ENCODE results near the gene CACNG6. TPM values are rescaled to one million over a fixed set of nuclear protein-coding genes. Genes with fewer than 3 reads are reported as not detected.
A peak's percentile ranks its signal among the peaks of the same experiment; 100 is the strongest.

The CACNG6 gene
- total RNA-seq, 4 donors from 2014 or later: not detected

- TF ChIP-seq POLR2A (IDR thresholded peaks at IDR 0.05): no peak
- no peak for TF ChIP-seq CTCF (IDR thresholded peaks at IDR 0.05)
- no peak for DNase-seq
- H3K27ac ChIP-seq: no peak overlapping the region
- H3K4me3 ChIP-seq: no peak overlapping the region
- peaks cover 0 to 32% of the 10 kb centered on the region in 2 donors for H3K27me3 ChIP-seq
- no peaks in the 10 kb centered on the region for H3K36me3 ChIP-seq
- H3K9me3 ChIP-seq: no peaks in the 10 kb centered on the region
- no peaks in the 10 kb centered on the region for H3K4me1 ChIP-seq
Measured at GRCh38 chr19:53961523-53962356, 29.7 kb upstream of the CACNG6 start.

GRCh38 chr19:53962887-53963431 lies 28.5 kb upstream of the CACNG6 start, which contains the start of gene CACNG8:
TSS of gene CACNG8 (plus strand) at chr19:53962937.
- Histone ChIP-seq H3K4me1 (no peaks in the 10 kb centered on the region), H3K4me3 (no peak within 1 kb of the TSS), H3K27me3 (peaks cover 0 to 32% of the 10 kb centered on the region in 2 donors), H3K9me3 (no peaks in the 10 kb centered on the region), H3K27ac (no peak within 1 kb of the TSS), H3K36me3 (no peaks in the 10 kb centered on the region)
- TF ChIP-seq CTCF (IDR thresholded peaks at IDR 0.05): no peak
- TF ChIP-seq POLR2A (IDR thresholded peaks at IDR 0.05): no peak
- DNase-seq: no peak

- H3K4me1 ChIP-seq: no peaks in the 10 kb centered on the region
- H3K4me3 ChIP-seq: peak overlapping the region in 1 of 4 donors; percentile 7
- no peaks in the 10 kb centered on the region for H3K9me3 ChIP-seq
- DNase-seq: no peak
- no peaks in the 10 kb centered on the region for H3K36me3 ChIP-seq
- TF ChIP-seq POLR2A (IDR thresholded peaks at IDR 0.05) (no peak), CTCF (IDR thresholded peaks at IDR 0.05) (no peak)
- H3K27ac ChIP-seq: no peak overlapping the region
- H3K27me3 ChIP-seq: peaks cover 0 to 22% of the 10 kb centered on the region in 2 donors
Measured at GRCh38 chr19:53965091-53965490, 26.3 kb upstream of the CACNG6 start.

DNA sequence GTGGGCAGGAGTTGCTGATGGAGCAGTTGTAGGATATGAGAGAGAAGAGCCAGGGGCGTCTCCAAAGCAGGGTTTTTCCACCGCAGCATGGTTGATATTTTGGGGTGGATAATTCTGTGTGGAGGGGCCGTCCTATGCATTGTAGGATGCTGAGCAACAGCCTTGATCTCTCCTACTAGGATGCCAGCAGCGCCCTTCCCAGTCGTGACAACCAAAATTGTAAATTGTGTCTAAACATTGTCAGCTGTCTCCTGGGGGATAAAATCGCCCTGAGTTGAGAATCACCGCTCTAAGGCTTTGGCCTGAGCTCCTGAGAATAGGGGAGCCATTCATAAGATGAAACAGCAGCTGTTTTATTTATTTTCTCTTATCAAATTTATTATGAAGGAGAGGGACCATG lies 24.5 kb upstream of the CACNG6 start:
- Histone ChIP-seq H3K27me3 (peaks cover 0 to 9% of the 10 kb centered on the region in 2 donors), H3K27ac (no peak overlapping the region)
- TF ChIP-seq POLR2A (IDR thresholded peaks at IDR 0.05): no peak
- TF ChIP-seq CTCF (IDR thresholded peaks at IDR 0.05): no peak

DNA sequence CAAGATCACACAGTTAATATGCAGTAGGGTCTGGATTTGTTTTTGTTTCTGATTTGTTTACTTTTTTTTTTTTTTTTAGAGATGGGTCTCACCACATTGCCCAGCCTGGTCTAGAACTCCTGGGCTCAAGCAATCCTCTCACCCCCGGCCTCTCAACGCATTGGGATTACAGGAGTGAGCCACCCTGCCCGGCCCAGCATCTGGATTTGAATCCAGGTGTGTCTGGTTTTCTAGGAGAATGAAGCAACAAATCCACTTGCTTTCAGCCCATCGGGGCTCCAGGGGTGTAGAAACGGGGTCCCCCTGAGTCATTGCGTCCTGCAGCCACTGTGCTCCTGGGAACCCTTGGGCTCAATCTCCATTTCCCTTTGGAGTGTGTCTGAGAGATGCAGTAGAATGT lies 22.1 kb upstream of the CACNG6 start:
- Histone ChIP-seq H3K27ac (no peak overlapping the region), H3K36me3 (no peaks in the 10 kb centered on the region), H3K27me3 (no peaks in the 10 kb centered on the region), H3K9me3 (no peaks in the 10 kb centered on the region), H3K4me3 (no peak overlapping the region), H3K4me1 (no peaks in the 10 kb centered on the region)
- DNase-seq: no peak
- no peak for TF ChIP-seq CTCF (IDR thresholded peaks at IDR 0.05)
- TF ChIP-seq POLR2A (IDR thresholded peaks at IDR 0.05): no peak

More for the DNA sequence above, 24.5 kb upstream of the CACNG6 start:
- H3K9me3 ChIP-seq: no peaks in the 10 kb centered on the region
- H3K4me3 ChIP-seq: no peak overlapping the region
- no peaks in the 10 kb centered on the region for H3K4me1 ChIP-seq
- no peak for DNase-seq
- no peaks in the 10 kb centered on the region for H3K36me3 ChIP-seq

Data from Peyer's patch (tissue), 4 donors.